ENCODE results near the gene SLC7A1. TPM values are rescaled to one million over a fixed set of nuclear protein-coding genes. Genes with fewer than 3 reads are reported as not detected.

Gene SLC7A1
- total and polyA plus RNA-seq, 7 donors: 0.79 to 14.7 (median 3.2) TPM

GRCh38 chr13:29573190-29573589 lies 22.3 kb downstream of the SLC7A1 start:
- WGBS, 3 donors: 5 to 9% (median 9%) methylated on average over 8 of the region's 8 CpGs
- Histone ChIP-seq H3K27me3 (ENCODE audit: insufficient read depth in 3 of 3, low read length in 2 of 3) (no peaks in the 10 kb centered on the region), H3K27ac (no peak overlapping the region), H3K36me3 (ENCODE audit: insufficient read depth in 1 of 2, low read depth in 1 of 2) (no peaks in the 10 kb centered on the region), H3K4me1 (no peaks in the 10 kb centered on the region), H3K9me3 (no peaks in the 10 kb centered on the region), H3K4me3 (no peak overlapping the region)
- DNase-seq: peak in 1 of 2 donors; percentile 70
- TF ChIP-seq CTCF (IDR thresholded peaks at IDR 0.05): no peak
- intact Hi-C loops (cut with DNase I): no loop called here
- peak in 2 of 4 donors; percentile 21 to 59 for ATAC-seq

GRCh38 chr13:29572575-29572974 lies 22.9 kb downstream of the SLC7A1 start:
- ATAC-seq (no peak), DNase-seq (no peak)
- no peaks in the 10 kb centered on the region for H3K27me3 ChIP-seq (ENCODE audit: insufficient read depth in 3 of 3, low read length in 2 of 3)
- H3K4me3 ChIP-seq: no peak overlapping the region
- intact Hi-C loops (cut with DNase I): no loop called here
- no peak overlapping the region for H3K27ac ChIP-seq
- 61 to 64% (median 62%) methylated on average over 5 of the region's 5 CpGs for WGBS, 3 donors
- H3K9me3 ChIP-seq: no peaks in the 10 kb centered on the region
- no peaks in the 10 kb centered on the region for H3K36me3 ChIP-seq (ENCODE audit: insufficient read depth in 1 of 2, low read depth in 1 of 2)
- H3K4me1 ChIP-seq: no peaks in the 10 kb centered on the region
- no peak for TF ChIP-seq CTCF (IDR thresholded peaks at IDR 0.05)

GRCh38 chr13:29571876-29572570 lies 23.5 kb downstream of the SLC7A1 start:
- intact Hi-C loops (cut with DNase I): no loop called here

GRCh38 chr13:29570051-29570654 lies 25.3 kb downstream of the SLC7A1 start:
- Histone ChIP-seq H3K27ac (no peak overlapping the region), H3K4me3 (no peak overlapping the region), H3K4me1 (no peaks in the 10 kb centered on the region), H3K9me3 (no peaks in the 10 kb centered on the region), H3K27me3 (ENCODE audit: insufficient read depth in 3 of 3, low read length in 2 of 3) (no peaks in the 10 kb centered on the region), H3K36me3 (ENCODE audit: insufficient read depth in 1 of 2, low read depth in 1 of 2) (no peaks in the 10 kb centered on the region)
- DNase-seq (no peak), ATAC-seq (no peak)
- WGBS, 3 donors: 93% methylated on average over 15 of the region's 15 CpGs
- no peak for TF ChIP-seq CTCF (IDR thresholded peaks at IDR 0.05)
- intact Hi-C loops (cut with DNase I): no loop called here

More at GRCh38 chr13:29571876-29572570, 23.5 kb downstream of the SLC7A1 start:
- Histone ChIP-seq H3K4me3 (no peak overlapping the region), H3K4me1 (no peaks in the 10 kb centered on the region), H3K27ac (no peak overlapping the region), H3K27me3 (ENCODE audit: insufficient read depth in 3 of 3, low read length in 2 of 3) (no peaks in the 10 kb centered on the region), H3K36me3 (ENCODE audit: insufficient read depth in 1 of 2, low read depth in 1 of 2) (no peaks in the 10 kb centered on the region), H3K9me3 (no peaks in the 10 kb centered on the region)
- DNase-seq (no peak), ATAC-seq (no peak)
- TF ChIP-seq CTCF (IDR thresholded peaks at IDR 0.05): no peak
- 91 to 96% (median 94%) methylated on average over 17 of the region's 17 CpGs for WGBS, 3 donors

Measured in psoas muscle (tissue), 8 donors.